ENCODE data around the gene PRDM16.

Gene PRDM16

DNA sequence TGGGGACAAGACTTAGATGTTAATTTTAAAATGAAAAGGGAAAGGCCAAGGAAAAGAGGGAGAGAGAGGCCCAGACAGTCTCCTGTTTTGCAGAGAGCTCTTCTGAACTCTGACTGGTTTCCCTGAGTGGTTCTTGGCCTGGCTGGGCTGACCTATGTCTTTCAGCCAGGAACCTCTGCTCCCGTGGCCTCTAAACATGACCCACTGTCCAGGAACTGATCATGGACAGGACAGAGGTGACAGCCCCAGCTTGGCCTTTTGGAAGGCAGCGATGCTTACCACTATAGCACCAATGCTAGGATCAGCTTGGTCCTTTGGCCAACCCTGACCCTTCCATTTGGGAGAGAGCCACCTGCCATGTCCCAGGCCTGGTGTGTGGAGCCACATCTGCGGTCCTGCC is 55.2 kb downstream of the PRDM16 start:
- no peak for DNase-seq (ENCODE audit: low spot score)

DNA sequence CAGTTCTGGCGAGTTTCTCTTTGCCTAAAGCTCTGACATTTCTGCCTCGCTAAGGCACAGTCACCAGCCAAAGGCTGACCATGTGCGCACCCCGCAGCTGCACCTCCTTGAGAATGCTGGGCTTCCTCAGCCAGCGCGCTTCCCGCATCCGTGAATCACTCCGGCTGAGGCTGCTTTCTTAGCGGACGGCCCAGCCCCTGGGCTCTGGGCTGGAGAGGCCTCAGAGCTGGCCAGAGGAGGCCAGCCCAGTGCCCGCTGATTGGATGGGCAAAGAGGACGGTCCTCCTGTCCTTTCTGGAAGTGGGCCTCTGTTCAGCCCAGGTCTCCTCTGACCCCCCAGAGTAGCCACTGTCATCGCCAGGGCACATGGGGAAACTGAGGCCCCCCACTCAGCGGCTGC is 56.1 kb downstream of the PRDM16 start:
- DNase-seq (ENCODE audit: low spot score) = no peak

DNA sequence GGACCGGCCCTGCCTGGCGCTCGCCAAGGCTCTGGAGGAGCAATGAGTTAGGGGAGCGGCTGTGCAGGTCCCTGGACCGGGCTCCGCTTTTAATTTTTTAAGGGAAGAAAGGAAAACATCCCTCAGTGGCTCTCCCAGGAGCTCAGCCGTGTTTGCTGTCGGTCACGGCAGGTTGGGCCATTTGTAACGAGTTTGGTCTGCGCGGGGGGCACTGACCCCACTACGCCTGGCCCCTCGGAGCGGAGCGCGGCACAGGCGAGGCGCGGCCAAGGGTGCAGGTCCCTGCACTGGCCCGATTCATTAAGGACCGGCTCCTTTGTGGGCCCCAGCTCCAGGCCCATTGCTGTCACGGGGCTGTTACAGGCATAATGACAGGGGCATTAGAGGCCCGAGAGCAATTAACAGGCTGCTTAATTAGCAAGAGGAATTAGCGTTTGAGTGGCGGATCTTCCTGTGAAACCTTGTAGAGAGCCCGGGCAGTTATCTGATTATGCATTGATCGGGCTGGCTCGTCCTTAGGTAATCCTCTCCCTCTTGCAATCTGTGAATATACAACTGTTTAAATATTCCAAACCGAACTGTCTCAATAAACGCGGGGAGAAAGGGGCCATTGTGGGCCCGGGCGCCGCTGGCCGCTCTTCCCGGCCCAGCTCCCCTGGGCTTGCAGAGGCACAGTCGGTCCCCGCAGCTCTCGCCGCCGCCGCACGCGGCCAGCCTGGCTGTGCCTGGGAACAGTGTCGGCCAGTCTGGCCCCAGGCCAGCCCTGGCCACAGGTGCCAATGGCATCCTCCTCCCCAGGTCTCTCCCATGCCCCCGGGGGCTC is 56.8 kb downstream of the PRDM16 start:
- no peak for DNase-seq (ENCODE audit: low spot score)

DNA sequence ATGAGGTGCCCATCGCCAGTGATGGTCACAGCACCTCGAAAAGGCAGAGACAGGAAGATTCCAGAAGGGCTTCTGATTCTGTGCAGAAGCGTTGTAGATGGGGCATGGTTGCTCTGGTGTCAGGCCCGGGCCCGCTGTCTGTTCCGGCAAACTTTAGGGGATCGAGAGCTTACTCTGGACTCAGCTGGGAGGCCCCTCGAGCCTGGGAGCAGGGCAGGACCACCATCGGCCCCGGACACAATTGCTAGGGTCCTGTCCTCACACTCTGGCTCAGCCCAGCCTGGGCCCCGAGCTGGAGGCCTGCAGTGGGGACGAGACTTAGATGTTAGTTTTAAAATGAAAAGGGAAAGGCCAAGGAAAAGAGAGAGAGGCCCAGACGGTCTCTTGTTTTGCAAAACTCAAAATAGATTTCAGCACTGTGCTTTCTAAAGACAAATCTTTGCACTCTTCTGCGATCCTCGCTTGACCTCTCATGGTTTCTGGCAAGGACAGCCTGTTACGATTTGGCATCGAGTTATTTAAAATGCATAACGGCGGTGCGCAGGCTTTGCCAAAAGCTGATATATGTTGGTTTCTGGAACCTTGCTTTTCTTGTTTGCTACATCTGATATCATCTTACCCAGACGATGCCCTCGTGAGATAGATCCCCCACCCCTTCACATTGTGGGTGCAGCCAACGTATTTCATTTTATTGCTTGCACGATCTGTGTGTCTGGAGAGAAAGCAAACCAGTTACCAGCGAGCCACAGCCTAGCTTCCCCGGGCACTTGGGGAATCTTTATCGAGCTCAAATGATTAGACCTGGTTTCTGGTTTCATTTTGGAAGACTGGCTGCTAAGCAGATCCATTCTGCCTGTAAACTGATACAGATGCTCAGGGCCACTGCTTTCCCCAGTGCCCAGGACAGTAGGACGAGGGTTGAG is 58.0 kb downstream of the PRDM16 start:
- DNase-seq (ENCODE audit: low spot score) = no peak

DNA sequence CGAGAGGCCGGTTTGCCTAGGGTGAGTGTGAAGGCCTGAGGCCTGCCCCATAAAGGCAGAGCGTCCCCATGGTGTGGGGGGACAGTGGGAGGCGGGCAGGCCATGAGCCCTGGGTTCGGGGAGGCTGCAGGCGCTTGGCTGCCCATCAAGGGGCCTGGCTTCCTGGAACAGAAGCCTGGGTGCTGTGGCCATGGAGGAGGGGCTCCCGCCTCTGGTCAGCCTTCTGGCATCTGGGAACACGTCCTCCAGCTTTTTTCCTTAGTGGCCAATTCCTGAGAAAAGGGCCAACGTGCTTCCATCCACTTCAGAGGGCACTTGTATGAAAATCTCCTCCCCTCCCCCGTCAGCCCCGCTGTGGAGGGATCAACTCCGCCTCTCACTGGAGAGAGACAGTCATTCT is 58.7 kb downstream of the PRDM16 start:
- no peak for DNase-seq (ENCODE audit: low spot score)

DNA sequence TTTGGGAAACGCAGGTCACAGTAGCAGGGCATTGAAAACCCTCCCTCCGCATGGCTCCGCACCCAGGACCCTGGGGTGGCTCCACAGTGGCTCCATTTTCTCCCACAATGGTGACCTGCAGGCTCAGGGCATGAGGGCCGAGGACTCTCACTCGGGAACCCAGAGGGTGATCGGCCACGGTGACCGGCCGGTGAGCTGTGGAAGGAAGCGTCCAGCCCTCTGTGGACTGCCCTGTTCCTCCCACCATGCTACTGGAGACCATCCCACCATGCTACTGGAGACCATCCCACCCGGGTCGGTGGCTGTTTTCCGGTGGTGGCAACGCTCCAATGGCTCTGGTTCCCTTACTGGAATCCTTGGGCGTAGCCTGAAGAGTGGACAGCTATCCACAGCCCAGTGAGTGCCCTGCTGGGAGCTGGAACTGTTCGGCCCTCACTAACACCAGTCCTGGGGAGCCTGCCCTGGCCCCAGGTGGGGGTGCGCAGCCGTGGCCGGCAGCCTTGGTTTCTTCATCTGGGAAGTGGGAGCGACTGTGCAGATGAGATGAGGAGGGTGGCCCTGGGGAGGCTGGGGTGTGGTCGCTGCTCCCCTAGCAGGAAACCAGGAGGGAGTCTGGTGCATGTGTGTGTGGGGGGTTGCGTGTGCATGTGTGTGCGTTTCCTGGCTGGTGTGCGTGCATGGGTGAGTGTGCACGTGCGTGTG is 59.6 kb downstream of the PRDM16 start:
- DNase-seq (ENCODE audit: low spot score) = no peak

DNA sequence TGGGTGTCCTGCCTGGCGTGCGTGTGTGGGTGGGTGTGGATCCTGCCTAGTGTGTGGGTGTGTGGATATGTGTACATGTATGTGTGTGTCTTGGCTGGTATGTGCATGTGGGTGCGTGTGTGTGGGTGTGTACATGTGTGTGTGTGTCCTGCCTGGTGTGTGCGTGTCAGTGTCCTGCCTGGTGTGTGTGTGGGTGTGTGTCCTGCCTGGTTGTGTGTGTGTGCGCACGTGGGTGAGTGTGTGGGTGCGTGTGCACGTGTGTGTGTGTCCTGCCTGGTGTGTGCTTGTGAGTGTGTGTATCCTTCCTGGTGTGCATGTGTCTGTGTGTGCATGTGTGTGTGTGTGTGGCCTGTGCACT is 60.1 kb downstream of the PRDM16 start:
- no peak for DNase-seq (ENCODE audit: low spot score)

DNA sequence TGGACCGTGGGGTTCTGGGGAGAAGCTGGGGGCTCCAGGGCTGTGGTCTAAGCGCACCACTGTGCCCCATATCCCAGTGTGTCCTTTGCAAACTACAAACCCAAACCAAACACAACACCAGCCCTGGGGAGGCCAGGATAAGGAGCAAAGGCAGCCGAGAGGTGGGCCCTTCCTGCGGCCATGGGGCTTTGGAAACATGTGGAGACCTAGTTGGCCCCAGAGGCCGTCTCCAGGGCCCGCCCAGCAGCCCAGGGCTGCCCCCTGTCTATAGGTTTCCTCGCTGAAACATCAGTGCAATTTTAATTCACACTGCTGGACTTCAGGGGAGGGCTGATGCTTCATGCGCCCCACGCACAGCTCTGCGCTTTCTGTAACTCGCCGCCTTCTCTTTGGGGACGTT is 61.3 kb downstream of the PRDM16 start:
- DNase-seq (ENCODE audit: low spot score) = no peak

DNA sequence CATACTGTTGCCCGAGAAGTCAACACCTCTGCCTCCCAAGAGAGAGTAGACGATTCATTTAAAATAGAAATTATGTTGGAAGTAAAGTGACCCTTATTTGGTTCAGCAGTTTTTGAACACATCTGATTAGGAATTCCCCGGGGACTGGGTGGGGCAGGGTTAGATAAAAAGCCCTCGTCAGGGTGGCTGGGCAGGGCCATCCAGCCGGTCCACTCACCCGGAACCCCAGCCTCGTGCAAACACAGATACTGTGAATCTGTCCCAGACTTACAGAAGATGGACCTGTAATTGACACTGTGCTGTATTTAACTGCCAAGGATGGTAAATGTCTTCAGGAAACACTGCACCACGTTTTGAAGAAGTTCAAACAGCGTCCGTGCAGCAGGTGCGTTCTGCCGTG is 63.7 kb downstream of the PRDM16 start:
- DNase-seq (ENCODE audit: low spot score) = no peak

DNA sequence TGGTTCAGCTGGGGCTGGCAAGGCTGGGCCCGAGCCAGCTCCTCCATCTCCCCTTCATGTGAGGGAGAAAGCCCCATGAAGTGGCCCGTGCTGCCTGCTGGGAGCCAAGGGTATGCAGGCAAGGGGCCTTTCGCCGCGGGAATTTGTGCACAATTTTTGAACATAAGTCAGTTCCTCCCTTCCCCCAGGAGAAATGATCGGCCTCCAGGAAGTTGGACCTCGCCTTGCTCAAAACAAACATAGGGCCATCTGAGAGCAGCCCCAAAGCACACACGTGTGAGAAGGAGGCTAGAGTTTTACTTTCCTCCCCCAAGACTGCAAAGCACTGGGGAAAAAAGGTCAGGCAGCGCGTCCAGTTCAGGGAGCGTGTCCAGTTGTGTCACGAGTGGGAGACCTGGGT is 64.7 kb downstream of the PRDM16 start:
- DNase-seq (ENCODE audit: low spot score) = no peak

DNA sequence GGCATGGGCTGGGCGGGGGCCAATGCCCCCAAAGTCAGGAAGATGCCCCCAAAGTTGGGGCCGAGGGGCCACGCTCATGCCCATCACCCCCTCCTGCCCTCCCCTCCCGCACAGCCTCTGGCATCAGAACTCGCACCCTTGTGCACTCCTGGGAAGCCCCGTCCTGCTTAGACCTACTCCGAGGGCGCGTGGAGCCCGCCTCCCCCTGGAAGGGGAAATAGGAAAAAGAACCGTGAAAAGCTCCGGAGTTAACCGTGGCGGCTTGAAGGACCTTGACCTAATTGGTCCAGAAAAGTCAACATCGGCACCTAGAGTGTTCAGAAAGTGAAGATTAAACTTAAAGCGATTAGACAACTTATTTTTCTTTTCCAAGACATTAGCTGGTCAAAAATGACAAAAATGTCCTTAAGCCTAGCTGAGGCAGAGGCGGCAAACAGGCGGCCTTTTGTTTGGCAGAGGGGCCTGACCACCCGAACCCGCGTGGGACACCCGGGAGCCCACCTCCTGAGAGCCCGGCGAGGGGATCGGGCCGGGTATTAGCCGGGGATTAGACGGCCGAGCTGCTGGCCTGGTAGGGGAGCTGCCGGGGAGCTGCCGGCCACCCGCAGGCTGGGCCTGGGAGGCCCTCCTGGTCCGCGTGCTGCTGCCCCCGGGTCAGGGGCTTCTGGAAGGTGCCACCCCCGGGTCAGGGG is 65.5 kb downstream of the PRDM16 start:
- DNase-seq (ENCODE audit: low spot score) = no peak

DNA sequence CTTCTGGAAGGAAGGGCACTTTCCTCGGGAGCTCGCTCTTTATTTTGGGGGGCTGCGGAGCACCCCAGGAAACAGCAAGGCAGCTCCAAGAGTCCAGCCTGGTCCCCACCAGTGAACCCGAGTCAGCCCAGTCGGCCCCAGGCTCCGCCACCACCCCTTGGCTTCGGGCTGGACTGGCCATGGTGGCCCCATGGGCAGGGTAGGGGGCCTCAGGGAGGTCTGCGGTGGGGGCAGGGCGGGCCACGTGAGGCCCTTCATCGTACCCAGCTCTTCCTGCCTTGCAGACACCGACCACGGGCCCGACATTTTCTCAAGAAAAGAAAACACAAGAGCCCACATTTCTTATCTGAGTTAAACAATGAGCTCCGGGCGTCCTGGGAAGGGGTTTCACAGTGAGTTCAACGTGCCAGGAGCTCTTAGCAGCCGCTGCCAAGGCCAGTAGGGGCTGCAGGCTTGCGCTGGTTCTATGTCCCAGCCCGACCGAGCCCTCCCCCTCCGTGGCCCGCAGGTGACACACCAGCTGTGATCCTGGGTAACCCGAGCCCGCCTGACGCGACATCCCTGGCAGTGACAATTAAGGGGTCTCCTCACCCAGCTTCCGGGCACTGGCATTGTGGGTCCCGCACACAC is 66.2 kb downstream of the PRDM16 start:
- DNase-seq (ENCODE audit: low spot score) = no peak

DNA sequence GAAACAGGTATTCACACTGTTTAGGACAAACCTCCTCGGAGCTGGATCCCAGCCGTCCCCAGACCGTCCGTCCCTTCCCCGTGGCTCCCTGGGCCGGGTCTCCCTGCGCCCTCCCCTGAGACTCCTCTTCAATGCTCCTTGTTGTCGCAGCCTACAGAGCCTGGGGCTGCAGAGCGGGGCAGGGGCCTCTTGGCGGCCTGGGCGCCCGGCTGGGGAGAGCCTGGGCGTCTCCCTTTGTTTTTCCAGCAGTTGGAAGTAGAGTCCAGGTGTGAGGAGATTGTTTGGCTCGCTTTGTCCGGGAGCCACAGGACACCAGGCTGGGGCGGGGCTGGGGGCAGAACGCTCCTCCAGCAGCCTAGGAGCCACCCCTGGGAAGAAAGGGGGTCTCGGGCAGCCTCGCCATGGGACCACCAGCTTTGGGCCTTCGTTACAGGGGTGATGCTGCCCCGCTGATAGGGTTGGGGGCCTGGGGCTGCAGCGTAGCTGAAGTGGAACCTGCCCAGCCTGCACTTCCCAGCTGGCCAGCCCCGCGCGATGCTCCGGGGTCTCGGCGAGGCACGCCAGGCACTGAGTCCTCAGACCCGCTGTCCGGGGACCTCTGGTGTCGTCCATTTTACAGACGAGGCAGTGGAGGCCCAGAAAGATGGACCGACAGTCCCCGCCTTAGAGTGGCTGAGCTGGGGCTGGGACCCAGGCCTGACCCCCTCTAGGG is 66.9 kb downstream of the PRDM16 start:
- no peak for DNase-seq (ENCODE audit: low spot score)

DNA sequence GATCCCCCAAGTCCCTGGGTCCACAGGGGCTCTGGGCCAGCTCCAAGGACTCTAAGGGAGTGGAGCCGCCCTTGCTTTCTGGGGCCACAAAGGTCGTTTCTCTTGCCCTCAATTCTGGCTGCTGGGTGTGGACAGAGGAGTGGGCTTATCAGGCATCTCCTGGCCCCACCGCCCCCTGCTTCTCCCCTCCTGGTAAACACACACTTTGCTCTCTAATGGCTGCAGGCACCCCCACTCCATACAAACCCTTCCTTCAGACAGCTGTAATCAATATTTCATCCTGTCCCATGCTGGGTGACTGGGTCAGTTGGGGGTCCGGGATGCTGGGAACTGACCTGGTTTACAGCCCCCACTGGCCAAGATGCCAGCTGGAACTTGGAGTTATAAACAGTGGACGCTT is 67.5 kb downstream of the PRDM16 start:
- no peak for DNase-seq (ENCODE audit: low spot score)

DNA sequence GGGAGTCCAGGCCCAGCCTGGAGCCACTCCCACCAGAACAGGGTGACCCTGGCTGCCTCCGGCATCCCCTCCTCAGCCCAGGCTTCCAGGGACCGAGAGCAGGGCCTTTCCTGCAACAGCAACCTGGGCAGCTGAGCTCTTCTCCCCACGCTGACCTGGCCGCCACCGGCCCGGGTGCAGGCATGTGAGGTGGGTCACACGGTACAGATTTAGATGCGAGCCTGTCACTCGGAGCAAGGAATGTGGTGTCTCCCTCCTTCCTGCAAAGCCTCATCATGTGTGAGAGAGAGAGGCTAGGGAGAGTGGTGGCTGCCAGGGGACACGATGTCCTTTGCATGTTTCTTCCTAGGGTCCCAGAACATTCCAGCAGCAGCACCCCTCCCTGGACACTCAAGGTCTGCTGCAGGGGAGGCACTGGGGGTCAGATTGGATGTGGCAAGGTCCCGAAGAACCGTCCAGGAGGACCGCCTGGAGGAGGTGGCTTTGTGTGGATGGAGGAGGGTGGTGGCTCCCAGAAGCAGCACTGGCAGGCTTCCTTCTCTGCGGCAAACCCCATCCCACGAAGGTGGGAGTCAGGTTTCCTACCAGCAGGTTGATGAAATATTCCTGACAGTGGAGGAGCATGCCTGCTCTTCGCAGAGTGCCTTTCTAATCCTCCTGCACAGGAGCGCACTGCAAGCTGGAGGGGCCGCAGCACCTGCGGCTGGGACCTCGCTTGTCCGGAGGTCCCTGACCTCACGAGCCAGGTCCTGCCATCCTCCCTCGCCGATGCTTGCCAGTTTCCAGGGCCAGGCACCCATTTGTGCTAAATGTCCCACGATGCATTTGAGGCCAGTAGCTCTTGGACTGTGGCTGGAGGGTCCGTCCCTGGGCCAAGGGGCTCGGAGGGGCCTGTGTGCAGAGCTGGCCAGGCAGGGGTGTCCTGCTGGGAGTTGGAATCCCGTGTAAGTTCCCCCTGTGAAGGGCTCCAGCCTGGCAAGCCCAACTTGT is 68.4 kb downstream of the PRDM16 start:
- DNase-seq (ENCODE audit: low spot score) = no peak

DNA sequence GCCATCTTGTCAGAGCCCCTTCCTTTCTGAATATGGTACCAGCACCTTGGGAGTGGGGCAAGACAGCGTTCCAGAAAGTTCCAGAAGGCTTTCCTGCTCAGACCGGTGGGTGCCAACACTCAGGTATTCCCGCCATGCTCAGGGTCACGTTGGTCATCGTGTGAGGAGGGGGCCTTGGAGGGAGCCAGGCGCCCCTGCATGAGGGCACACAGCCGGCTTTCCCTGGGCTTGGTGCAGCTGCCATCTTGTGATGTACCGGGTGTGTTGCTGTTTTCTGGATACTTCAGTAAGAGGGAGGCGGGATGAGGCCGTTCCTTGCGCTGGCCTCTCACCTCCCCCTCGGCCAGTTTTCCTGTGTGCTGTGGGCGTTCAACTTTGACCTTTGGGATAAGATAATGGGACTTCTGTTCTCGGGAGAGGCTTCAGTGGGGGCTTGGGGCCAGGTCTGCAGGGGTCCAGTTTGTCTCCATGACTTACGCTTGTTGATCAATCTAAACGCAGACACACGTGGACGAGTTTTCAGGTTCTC is 69.7 kb downstream of the PRDM16 start:
- DNase-seq (ENCODE audit: low spot score) = no peak

DNA sequence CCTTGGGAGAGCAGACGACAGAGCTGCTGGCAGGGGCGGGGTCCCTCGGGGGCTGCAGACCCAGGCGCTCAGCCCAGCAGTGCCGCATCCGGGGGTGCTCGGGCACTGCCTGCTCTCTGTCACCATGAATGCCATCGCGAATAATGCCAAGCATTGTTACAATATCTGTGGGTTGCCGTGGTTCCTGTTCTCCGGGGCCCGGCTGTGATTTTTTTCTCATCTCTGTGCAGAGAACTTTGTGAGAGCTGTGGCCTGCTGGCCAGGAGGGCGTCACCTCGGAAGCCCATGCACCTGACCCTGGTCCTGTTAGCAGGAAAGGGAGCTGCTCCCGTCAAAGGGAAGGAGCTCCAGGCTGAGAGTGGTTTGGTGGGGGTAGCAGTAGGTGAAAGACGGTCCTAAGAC is 70.4 kb downstream of the PRDM16 start:
- no peak for DNase-seq (ENCODE audit: low spot score)

DNA sequence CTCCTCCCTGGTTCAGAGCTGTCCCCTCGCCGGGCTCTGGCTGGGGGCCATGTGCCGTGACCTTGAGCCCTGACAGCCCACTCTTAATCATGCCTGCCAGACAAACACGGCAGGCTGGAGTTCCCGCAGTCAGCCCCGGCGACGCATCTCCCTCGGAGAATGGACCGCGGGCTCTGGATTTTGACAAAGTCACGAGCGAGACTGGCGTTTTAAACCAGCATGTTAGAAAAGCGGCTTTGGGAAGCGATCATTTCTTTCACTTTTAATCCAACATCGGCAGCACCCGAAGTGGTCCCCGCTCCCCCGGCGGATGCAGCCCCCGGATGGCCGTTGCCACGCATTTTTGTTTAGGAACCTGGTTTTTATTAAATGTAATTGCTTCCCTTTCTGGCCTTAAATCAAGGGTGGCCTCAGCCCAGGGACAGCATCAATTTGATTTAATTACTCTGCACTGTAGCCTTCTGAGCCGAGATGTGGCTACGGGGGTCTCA is 70.9 kb downstream of the PRDM16 start:
- DNase-seq (ENCODE audit: low spot score) = no peak

DNA sequence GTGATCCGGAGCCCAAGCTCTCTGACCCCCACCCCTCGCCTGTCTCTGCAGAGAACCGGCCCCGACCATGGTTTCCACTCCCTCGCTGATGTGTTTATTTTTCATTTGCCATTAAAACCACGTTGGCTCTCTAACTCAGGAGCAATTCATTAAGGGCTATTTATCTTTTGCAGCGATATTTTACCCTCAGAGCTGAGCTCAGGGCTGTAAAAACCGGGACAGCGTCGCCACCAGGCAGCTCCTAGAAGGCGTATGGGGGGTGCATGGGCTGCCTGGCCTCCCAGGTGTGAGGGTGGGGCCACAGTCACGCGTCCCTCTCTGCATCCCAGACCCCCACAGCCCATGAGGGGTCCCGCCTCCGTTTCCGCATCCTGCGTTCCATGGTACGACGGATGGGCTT is 71.4 kb downstream of the PRDM16 start:
- DNase-seq (ENCODE audit: low spot score) = no peak
